WI38 (cell line): ENCODE results near the gene HTR6.

Experiments
- H3K4me3 ChIP-seq: 2 replicates; pipeline ENCODE4 v1.5.1; 2011; ENCODE audit warnings: low read depth, mild to moderate bottlenecking, control low read depth, low read length
- TF ChIP-seq, protein P1 (sequence below): IDR thresholded peaks from 2 replicates; pipeline ENCODE4 v1.5.1; 2012; ENCODE audit warnings: low read depth, mild to moderate bottlenecking, control low read depth, low read length

The HTR6 gene

DNA sequence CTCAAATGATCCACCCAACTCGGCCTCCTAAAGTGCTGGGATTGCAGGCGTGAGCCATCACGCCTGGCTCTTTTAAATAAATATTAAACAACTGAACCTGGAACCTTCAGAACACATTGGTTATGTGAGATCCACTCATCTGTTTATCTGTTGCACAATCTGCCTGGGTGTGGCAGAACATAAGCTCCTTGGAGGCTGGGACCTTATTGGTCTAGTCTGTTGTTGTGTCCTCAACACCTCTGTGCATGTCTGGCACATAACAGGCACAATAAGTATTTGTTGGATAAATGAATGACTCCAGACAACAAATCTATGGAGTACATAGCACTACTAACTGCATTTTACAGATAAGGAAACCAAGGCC, 24.7 kb upstream of the HTR6 start:
- TF ChIP-seq, protein P1, sequence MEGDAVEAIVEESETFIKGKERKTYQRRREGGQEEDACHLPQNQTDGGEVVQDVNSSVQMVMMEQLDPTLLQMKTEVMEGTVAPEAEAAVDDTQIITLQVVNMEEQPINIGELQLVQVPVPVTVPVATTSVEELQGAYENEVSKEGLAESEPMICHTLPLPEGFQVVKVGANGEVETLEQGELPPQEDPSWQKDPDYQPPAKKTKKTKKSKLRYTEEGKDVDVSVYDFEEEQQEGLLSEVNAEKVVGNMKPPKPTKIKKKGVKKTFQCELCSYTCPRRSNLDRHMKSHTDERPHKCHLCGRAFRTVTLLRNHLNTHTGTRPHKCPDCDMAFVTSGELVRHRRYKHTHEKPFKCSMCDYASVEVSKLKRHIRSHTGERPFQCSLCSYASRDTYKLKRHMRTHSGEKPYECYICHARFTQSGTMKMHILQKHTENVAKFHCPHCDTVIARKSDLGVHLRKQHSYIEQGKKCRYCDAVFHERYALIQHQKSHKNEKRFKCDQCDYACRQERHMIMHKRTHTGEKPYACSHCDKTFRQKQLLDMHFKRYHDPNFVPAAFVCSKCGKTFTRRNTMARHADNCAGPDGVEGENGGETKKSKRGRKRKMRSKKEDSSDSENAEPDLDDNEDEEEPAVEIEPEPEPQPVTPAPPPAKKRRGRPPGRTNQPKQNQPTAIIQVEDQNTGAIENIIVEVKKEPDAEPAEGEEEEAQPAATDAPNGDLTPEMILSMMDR = no peak
- no peak overlapping the region for H3K4me3 ChIP-seq

DNA sequence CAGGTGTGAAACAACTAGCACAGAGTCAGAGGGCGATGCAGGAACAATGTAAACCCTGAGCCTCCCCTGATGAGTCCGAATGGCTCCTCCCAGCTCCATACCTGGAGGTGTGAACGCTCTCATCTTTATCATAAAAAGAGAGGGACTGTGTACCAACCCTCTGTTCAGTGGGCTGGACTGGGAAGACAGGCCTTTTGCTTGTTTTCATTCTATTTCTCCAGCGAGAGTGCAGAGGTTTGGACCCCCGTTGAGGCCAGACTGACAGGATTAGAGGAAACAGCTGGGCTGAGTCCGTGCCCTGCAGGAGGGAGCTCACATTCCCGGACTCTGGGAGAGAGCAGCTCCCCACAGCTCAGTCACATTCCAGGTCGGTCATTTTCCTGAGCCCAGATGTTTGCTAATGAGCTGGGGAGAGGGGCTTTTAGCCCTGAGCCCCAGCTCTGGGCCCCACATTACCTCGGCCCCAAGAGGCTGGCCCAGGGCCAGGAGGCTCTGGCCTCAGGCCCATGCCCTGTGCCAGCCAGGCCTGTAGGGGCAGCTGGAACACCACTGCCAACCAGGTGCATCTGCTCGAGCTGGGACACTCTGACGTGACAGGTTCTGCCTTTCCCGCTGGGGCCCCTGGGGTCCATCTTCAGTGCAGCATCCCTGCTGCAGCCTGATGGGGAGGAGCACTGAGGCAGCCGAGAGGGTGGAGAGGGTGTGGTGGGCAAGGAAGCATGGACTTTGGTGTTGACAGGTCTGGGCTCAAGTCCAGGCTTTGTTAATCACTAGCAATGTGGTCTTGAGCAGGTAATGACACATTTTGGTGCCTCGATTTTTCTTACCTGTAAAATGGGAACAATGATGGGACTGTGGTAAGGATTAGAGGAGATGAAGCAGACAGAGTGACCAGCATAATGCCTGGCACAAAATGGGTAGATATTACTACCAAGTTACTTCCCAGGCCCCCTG, 24.0 kb upstream of the HTR6 start:
- TF ChIP-seq, protein P1 = no peak
- H3K4me3 ChIP-seq = no peak overlapping the region

DNA sequence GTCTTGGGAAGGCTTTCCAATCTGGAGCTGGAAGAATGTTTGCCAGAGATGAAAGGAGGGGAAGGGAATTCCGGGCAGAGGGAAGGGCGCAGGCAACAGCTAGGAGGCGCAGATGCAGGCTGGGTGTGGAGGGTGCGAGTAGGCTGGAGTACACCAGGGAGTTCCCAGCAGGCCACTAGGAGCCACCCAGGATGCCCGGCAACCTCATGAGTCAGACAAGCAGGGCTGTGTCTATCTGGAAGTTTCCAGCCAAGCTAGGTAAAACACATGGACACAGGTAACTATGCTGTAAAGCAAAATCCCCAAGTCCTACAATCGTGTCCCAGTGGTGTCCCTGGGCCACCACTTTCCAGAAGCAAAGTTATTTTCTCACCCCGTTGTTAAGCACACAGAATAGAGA, 21.6 kb upstream of the HTR6 start:
- H3K4me3 ChIP-seq = no peak overlapping the region
- TF ChIP-seq, protein P1 = no peak

DNA sequence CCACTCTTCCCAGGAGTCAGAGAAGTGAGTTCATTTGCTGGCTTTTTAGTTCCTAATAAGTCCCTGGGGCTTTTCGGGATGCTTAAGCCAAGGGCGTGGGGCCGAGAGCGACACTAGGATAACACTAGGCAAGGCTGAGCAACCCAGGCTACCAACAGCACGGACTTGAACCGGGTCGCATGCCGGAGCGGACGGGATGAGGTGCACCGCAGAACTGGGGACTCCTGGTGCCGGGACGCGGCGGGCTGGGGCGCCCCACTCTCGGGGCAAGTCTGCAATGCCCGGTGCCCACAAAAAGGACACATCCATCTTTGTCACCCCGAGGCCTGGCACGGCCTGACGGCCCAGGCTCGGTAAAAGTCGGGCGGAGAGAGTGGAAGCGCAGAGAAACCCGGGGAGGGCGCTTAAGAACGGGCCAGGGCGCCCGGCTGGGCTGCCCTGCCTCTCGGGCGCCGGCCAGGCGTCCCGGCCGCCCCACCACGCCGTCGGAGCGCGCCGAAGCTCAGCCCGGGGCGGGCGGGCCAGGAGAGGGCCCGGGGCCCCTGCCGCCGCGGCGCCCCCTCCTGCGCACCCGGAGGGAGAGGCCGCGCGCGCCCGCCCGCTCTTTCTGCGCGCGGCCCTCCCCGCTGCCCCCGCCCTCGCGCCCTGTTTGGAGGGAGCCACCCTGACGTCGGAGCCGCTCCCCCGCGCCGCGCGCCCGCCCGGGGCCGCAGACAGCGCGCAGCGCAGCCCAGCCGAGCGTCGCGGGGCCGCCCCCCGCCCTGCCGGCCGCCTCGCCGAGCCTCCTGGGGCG, 20.9 kb upstream of the HTR6 start, which contains the start of gene NBL1:
Gene NBL1 (plus strand): TSS at position 710 of the 793 bp plus-strand sequence. CDS start 10,720 bp downstream, outside the sequence.
- TF ChIP-seq, protein P1 = no peak
- peak within 1 kb of the TSS; percentile 73 for H3K4me3 ChIP-seq

DNA sequence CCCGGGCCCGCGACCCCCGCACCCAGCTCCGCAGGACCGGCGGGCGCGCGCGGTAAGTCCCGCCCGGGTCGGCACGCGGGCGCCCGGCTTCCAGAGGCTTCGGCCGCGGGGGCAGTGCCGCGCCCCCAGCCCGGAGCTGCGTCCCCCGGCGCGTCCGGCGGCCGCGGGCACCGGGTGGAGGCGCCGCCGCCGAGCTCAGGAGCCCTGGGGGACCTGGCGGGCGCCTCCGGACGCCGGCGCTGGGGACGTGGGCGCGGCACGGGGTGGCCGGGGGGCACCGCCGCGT, 20.3 kb upstream of the HTR6 start:
- peak overlapping the region; percentile 73 for H3K4me3 ChIP-seq

DNA sequence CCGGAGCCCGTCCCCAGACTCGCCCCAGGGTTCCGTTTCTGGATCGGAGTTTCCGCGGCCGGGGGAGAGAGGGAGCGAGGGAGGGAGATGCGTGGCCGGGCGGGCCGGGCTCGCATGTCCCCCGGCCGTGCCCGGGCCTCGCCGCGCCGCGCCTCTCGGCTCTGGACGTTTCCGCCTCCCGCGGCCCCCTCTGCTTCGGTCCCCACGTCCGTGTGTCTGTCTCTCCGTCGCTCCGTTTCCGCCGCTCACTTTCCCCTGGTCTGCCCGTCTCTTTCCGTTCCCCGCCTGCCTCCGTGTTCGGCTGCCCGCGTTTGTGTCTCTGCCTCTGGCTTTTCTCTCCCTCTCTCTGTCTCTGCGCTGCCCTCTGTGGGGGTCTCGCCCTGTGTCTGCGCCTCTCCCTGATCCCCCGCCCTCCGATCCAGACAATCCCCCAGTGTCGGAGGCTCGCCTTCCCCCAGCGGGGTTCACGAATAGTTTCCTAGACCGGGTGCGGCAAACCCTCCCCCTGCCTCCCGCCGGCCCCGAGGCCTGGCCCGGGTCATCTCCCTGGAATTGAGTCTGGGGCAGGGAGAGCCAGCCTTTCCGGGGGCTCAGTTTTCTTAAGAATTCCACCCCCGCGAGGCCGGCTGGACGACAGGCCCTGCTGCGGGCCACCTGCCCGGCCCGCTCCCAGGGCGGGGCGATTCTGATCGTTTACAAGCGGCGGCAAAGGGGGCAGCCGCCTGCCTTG, 19.8 kb upstream of the HTR6 start:
- TF ChIP-seq, protein P1 = no peak
- peak overlapping the region; percentile 73 for H3K4me3 ChIP-seq

More for the DNA sequence above, 20.3 kb upstream of the HTR6 start:
- TF ChIP-seq, protein P1 = no peak
